NB4 (cell line): ENCODE data around the gene TWIST2.

Experiments
- DNase-seq: peaks from one replicate; pipeline ENCODE4 v3.0.0; 2010; ENCODE audit warnings: low read depth
- H3K4me3 ChIP-seq: one replicate; pipeline ENCODE4 v1.5.1; 2011; ENCODE audit warnings: mild to moderate bottlenecking, low read depth, low read length, moderate library complexity
- CTCF ChIP-seq: IDR thresholded peaks from one replicate; pipeline ENCODE4 v1.5.1; 2012; ENCODE audit warnings: low read depth, low read length
- MAX ChIP-seq: IDR thresholded peaks from 2 replicates; pipeline ENCODE4 v1.6.1; 2011; ENCODE audit warnings: low read depth, low read length
- MYC ChIP-seq: IDR thresholded peaks from 2 replicates; pipeline ENCODE4 v1.6.1; 2011; ENCODE audit warnings: low read depth, low read length
- POLR2A ChIP-seq: IDR thresholded peaks from 2 replicates; pipeline ENCODE4 v1.6.1; 2011; ENCODE audit warnings: mild to moderate bottlenecking; ENCODE audit not compliant: insufficient read length; ENCODE audit errors: extremely low read depth

The TWIST2 gene

DNA sequence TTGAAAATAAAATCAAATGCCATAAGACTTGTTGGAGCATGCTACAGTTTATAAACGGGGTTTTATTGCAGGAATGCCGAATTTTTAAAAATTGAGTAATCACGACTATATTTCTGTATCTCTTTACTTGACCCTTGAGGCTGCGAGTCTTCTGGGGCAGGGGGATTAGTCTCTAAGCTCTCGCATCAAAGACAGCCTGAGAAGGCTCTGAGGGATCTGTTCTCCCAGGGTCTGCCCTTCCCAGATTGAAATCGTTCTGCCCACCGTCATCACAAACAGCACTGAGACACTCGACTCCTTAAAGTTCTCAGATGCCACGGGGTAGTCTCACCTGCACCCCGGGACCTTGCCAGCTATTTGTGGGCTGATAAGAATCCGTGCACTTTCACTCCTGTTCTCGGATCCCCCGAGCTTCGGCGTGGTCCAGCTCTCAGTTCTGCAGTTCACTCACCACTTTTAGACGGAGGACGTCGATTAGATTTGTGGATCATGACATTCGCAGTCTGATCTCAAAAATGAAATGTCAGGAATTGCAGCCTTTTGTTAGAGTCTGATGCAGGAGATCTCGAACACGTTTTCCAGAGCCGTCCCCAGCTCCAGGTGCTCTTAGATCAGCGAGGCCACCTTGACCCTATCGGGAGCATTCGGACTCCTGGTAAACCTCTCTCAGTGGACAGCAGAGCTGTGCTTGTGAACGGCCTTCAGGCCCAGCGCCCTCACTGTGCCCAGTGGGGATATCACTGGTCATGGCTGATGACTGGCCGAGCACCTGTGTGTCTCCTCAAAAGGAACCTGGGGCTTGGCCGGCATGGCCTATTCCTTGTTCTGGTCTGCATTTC is 43.0 kb downstream of the TWIST2 start:
- H3K4me3 ChIP-seq: no peak overlapping the region
- no peak for DNase-seq
- TF ChIP-seq MYC: no peak
- no peak for TF ChIP-seq POLR2A
- no peak for TF ChIP-seq CTCF
- no peak for TF ChIP-seq MAX

- TF ChIP-seq CTCF (no peak), POLR2A (no peak), MAX (no peak), MYC (no peak)
- no peak overlapping the region for H3K4me3 ChIP-seq
- no peak for DNase-seq
Observed at GRCh38 chr2:238891457-238892203, 43.7 kb downstream of the TWIST2 start.

GRCh38 chr2:238892204-238892500 is 44.3 kb downstream of the TWIST2 start:
- TF ChIP-seq CTCF (no peak), MAX (no peak), MYC (no peak), POLR2A (no peak)
- DNase-seq: no peak
- H3K4me3 ChIP-seq: no peak overlapping the region

DNA sequence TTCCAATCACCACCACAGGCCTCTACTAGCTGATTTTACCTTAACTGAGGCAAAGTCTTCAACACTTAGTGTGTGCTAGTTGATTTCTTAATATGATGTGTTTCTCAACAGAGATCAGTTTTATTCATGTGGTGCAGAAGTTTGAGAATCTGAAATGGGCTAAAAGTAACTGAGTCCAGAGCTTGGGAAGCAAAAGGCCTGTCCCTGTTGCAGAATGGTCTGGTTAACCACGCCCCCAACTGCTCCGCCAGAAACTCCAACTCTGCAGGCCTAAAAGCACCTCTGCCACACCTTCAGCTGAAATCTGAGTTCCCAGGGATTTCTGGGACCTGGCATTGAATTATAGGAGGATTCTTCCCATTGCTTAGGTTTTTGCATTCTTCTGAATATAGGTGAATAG is 44.9 kb downstream of the TWIST2 start:
- no peak for DNase-seq
- no peak overlapping the region for H3K4me3 ChIP-seq
- no peak for TF ChIP-seq POLR2A
- TF ChIP-seq MYC: no peak
- no peak for TF ChIP-seq MAX
- no peak for TF ChIP-seq CTCF

DNA sequence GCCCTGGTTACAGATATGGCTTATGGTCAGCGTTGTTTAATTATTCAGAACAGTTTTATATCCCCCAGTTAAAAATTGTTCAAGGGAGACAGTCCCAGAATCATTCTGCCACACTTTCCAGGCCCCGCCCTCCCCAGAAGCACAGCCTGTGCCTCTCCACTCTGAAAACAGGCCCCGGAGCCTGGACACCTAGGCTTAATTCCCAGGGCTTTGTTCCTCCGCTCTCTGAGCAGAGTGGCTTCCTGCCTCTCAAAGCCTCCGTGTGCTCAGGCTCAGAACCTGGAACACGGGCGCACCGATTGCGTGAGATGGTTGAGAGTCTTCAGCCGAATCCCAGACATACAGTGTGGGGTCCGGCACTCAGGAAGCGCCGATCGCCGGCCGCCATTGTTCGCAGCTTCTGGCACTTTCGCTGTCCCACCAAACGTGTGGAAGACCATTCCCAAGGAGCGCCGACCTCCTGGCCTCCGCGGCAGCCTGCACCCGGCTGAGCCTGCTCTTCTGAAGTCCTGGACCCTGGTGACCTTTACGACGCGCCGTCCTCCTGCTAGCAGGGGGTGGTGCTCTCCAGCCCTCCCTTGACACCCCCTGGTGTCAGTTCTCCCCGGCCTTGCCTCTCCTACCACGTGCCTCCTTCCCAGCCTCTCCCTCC is 45.6 kb downstream of the TWIST2 start:
- no peak overlapping the region for H3K4me3 ChIP-seq
- no peak for DNase-seq
- TF ChIP-seq MAX (no peak), CTCF (no peak), MYC (no peak), POLR2A (no peak)
